Hepatocyte (in vitro differentiated cells): ENCODE measurements around the gene NINJ1. TPM values are rescaled to one million over a fixed set of nuclear protein-coding genes. Genes with fewer than 3 reads are reported as not detected.

ENCODE experiments used
- DNase-seq: peaks from one replicate; pipeline ENCODE4 v3.0.0-alpha.2; 2016; ENCODE audit warnings: low spot score
- H2AFZ ChIP-seq: fragments of 200-600 bp; sonication (generic); 2 replicates; pipeline ENCODE4 v1.6.0; 2016; ENCODE audit warnings: antibody characterized with exemption, mild to moderate bottlenecking
- H3K27ac ChIP-seq: fragments of 200-600 bp; sonication (generic); 2 replicates; pipeline ENCODE4 v1.5.1; 2016; ENCODE audit warnings: mild to moderate bottlenecking
- H3K27me3 ChIP-seq: fragments of 200-600 bp; sonication (generic); 2 replicates; pipeline ENCODE4 v1.6.1; 2016
- H3K36me3 ChIP-seq: fragments of 200-600 bp; sonication (generic); replicated peaks from 2 replicates; pipeline ENCODE4 v1.5.1; 2016; ENCODE audit warnings: low read depth; ENCODE audit not compliant: insufficient read depth
- H3K4me1 ChIP-seq: fragments of 200-600 bp; sonication (generic); 2 replicates; pipeline ENCODE4 v1.5.1; 2016; ENCODE audit warnings: mild to moderate bottlenecking, moderate library complexity; ENCODE audit not compliant: insufficient read depth
- H3K4me2 ChIP-seq: fragments of 200-600 bp; sonication (generic); 2 replicates; pipeline ENCODE4 v1.6.0; 2016
- H3K4me3 ChIP-seq: fragments of 200-600 bp; sonication (generic); 2 replicates; pipeline ENCODE4 v1.5.1; 2016; ENCODE audit warnings: mild to moderate bottlenecking
- H3K79me2 ChIP-seq: fragments of 200-600 bp; sonication (generic); 2 replicates; pipeline ENCODE4 v1.6.0; 2017; ENCODE audit warnings: mild to moderate bottlenecking
- H3K9me2 ChIP-seq: fragments of 200-600 bp; sonication (generic); replicated peaks from 2 replicates; pipeline ENCODE4 v1.6.0; 2017; ENCODE audit warnings: mild to moderate bottlenecking; ENCODE audit not compliant: insufficient read depth
- H3K9me3 ChIP-seq: fragments of 200-600 bp; sonication (generic); 2 replicates; pipeline ENCODE4 v1.5.1; 2016; ENCODE audit warnings: low read depth, mild to moderate bottlenecking
- H4K20me1 ChIP-seq: fragments of 200-600 bp; sonication (generic); 2 replicates; pipeline ENCODE4 v1.6.0; 2016; ENCODE audit warnings: mild to moderate bottlenecking; ENCODE audit not compliant: insufficient read depth, poor library complexity, severe bottlenecking
- CTCF ChIP-seq: fragments of 200-600 bp; sonication (generic); IDR thresholded peaks from 2 replicates; pipeline ENCODE4 v1.5.1; 2016; ENCODE audit warnings: antibody characterized with exemption, mild to moderate bottlenecking; ENCODE audit not compliant: poor library complexity
- EZH2 ChIP-seq: fragments of 200-600 bp; sonication (generic); IDR thresholded peaks from 2 replicates; pipeline ENCODE4 v1.6.1; 2016; ENCODE audit warnings: antibody characterized with exemption, mild to moderate bottlenecking, borderline replicate concordance
- EZH2phosphoT487 ChIP-seq: fragments of 200-600 bp; sonication (generic); IDR thresholded peaks from one replicate; pipeline ENCODE4 v1.6.1; 2018; ENCODE audit warnings: antibody characterized with exemption, mild to moderate bottlenecking, low read depth, moderate library complexity; ENCODE audit not compliant: unreplicated experiment, severe bottlenecking
- WGBS: methylation state at CpG from one replicate; pipeline ENCODE4 v1.1.6; 2016; ENCODE audit warnings: low lambda C conversion rate; ENCODE audit errors: missing lambda C conversion rate; 5-methylcytosine and 5-hydroxymethylcytosine counted together
- polyA plus RNA-seq: library from polyadenylated mRNA; unstranded; fragments of >200 nt; fragmentation: Nextera tagmentation; extraction: Ambion mirVana; gene quantifications from 2 replicates; pipeline ENCODE4 v1.2.1, GENCODE V29; 2016
- total RNA-seq: library from RNA; depleted of rRNA; stranded (reverse); fragments of >200 nt; gene quantifications from 2 replicates; pipeline ENCODE4 v1.2.3, GENCODE V29; 2014

The NINJ1 gene
- total and polyA plus RNA-seq, 2 experiments from 2014 or later: 55.4 to 135 TPM

GRCh38 chr9:93095205-93096130 lies 38.6 kb downstream of the NINJ1 start:
- Histone ChIP-seq H3K4me3 (no peak overlapping the region), H3K79me2 (peaks cover 41% of the 10 kb centered on the region), H3K4me2 (peak overlapping the region; percentile 64), H4K20me1 (no peaks in the 10 kb centered on the region), H3K27me3 (no peaks in the 10 kb centered on the region), H3K4me1 (peaks cover 34% of the 10 kb centered on the region), H3K9me3 (no peaks in the 10 kb centered on the region), H3K36me3 (no peaks in the 10 kb centered on the region), H3K9me2 (no peaks in the 10 kb centered on the region), H2AFZ (no peak overlapping the region), H3K27ac (peak overlapping the region; percentile 93)
- TF ChIP-seq EZH2phosphoT487 (no peak), CTCF (no peak), EZH2 (no peak)
- peak; percentile 100 for DNase-seq
- 9% methylated on average over 48 of the region's 95 CpGs for WGBS

- Histone ChIP-seq H3K27me3 (no peaks in the 10 kb centered on the region), H3K4me2 (peak overlapping the region; percentile 64), H4K20me1 (no peaks in the 10 kb centered on the region), H3K36me3 (no peaks in the 10 kb centered on the region), H3K4me1 (peaks cover 34% of the 10 kb centered on the region), H3K4me3 (no peak overlapping the region), H3K9me2 (no peaks in the 10 kb centered on the region), H3K9me3 (no peaks in the 10 kb centered on the region), H3K27ac (peak overlapping the region; percentile 93), H3K79me2 (peaks cover 34% of the 10 kb centered on the region), H2AFZ (no peak overlapping the region)
- 81% methylated on average over 11 of the region's 11 CpGs for WGBS
- no peak for TF ChIP-seq EZH2phosphoT487
- TF ChIP-seq CTCF: no peak
- TF ChIP-seq EZH2: no peak
- no peak for DNase-seq
Observed at GRCh38 chr9:93094658-93095204, 39.3 kb downstream of the NINJ1 start.

GRCh38 chr9:93093877-93094657 lies 40.0 kb downstream of the NINJ1 start:
- Histone ChIP-seq H4K20me1 (no peaks in the 10 kb centered on the region), H3K36me3 (no peaks in the 10 kb centered on the region), H3K9me3 (no peaks in the 10 kb centered on the region), H3K27me3 (no peaks in the 10 kb centered on the region), H3K79me2 (peaks cover 27% of the 10 kb centered on the region), H3K27ac (peak overlapping the region; percentile 93), H3K9me2 (no peaks in the 10 kb centered on the region), H3K4me2 (no peak overlapping the region), H2AFZ (no peak overlapping the region), H3K4me3 (no peak overlapping the region), H3K4me1 (peaks cover 32% of the 10 kb centered on the region)
- peak; percentile 5 for DNase-seq
- 74% methylated on average over 7 of the region's 7 CpGs for WGBS
- TF ChIP-seq CTCF: no peak
- no peak for TF ChIP-seq EZH2phosphoT487
- TF ChIP-seq EZH2: no peak
